Measurements from ENCODE around the gene LMAN2. TPM values are rescaled to one million over a fixed set of nuclear protein-coding genes. Genes with fewer than 3 reads are reported as not detected.

The LMAN2 gene
- total and polyA plus RNA-seq, 8 donors = 73.5 to 621 (median 117) TPM

DNA sequence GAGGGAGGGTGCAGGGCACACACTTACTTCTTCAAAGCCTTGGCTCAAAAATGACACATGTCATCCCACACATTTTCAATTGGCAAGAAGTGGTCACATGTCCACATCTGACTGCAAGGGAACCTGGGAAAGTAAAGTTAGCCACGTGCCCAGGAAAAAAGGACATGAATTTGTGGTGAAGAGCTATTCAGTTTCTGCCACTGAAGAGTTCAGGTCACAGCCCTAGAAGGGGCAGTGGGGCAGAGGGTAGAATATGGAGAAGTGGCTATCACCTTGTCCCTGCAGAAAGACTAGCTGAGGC is 4.3 kb upstream of the LMAN2 start:
- H3K27me3 ChIP-seq = no peaks in the 10 kb centered on the region
- 4 to 37% (median 30%) methylated on average over 1 of the region's 1 CpG for WGBS, 5 donors
- H3K27ac ChIP-seq = no peak overlapping the region
- TF ChIP-seq, protein P1, sequence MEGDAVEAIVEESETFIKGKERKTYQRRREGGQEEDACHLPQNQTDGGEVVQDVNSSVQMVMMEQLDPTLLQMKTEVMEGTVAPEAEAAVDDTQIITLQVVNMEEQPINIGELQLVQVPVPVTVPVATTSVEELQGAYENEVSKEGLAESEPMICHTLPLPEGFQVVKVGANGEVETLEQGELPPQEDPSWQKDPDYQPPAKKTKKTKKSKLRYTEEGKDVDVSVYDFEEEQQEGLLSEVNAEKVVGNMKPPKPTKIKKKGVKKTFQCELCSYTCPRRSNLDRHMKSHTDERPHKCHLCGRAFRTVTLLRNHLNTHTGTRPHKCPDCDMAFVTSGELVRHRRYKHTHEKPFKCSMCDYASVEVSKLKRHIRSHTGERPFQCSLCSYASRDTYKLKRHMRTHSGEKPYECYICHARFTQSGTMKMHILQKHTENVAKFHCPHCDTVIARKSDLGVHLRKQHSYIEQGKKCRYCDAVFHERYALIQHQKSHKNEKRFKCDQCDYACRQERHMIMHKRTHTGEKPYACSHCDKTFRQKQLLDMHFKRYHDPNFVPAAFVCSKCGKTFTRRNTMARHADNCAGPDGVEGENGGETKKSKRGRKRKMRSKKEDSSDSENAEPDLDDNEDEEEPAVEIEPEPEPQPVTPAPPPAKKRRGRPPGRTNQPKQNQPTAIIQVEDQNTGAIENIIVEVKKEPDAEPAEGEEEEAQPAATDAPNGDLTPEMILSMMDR (IDR thresholded peaks at IDR 0.05) = no peak
- TF ChIP-seq POLR2A (IDR thresholded peaks at IDR 0.05) (no peak), POLR2AphosphoS5 (IDR thresholded peaks at IDR 0.05) (no peak), EP300 (IDR thresholded peaks at IDR 0.05) (no peak)
- peaks cover 6 to 62% (median 34%) of the 10 kb centered on the region in 4 donors for H3K4me1 ChIP-seq
- H3K36me3 ChIP-seq = no peaks in the 10 kb centered on the region
- no peak overlapping the region for H3K4me3 ChIP-seq
- intact Hi-C loops (cut with DNase I; ENCODE audit: low total_unique reads) = no loop called here
- no peak for DNase-seq
- H3K9me3 ChIP-seq = no peaks in the 10 kb centered on the region

DNA sequence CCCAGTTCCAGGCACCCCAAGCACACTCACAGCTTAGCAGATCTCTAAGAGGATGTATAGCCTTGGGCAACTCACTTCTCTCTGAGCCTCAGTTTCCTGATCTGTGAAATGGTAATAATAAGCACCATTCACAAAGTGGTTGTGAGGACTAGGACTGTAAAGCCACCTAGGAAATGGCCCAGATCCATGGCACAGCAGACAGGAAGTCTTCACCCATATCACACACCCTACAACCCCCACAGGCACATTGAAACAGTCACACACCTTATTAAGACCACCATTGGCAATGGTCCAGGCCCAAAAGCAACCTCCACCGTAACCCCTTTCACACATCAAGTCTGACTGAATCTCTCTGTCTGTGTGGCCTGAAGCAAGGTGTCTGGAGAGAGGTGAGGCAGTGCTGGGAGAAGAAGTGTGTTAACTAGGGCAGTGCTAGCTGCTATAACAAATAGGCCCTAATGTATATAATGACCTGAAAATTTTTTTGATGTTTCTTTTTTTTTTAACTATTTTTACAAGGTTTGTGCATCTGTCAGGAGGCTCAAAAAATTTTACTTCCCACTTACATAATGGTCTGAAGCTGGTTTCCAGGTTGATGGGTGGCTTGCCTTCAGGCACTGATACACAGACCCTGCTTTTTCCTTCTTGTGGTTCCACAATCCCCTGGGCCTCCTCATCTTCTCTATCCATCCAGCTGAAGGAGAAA is 3.8 kb upstream of the LMAN2 start:
- no peak overlapping the region for H3K4me3 ChIP-seq
- H3K9me3 ChIP-seq = no peaks in the 10 kb centered on the region
- peaks cover 11 to 63% (median 39%) of the 10 kb centered on the region in 4 donors for H3K4me1 ChIP-seq
- intact Hi-C loops (cut with DNase I; ENCODE audit: low total_unique reads) = no loop called here
- H3K27me3 ChIP-seq = no peaks in the 10 kb centered on the region
- no peak for DNase-seq
- no peaks in the 10 kb centered on the region for H3K36me3 ChIP-seq
- TF ChIP-seq EP300 (IDR thresholded peaks at IDR 0.05) = no peak
- no peak for TF ChIP-seq POLR2A (IDR thresholded peaks at IDR 0.05)
- TF ChIP-seq POLR2AphosphoS5 (IDR thresholded peaks at IDR 0.05) = no peak
- TF ChIP-seq, protein P1 (IDR thresholded peaks at IDR 0.05) = no peak
- 70 to 92% (median 91%) methylated on average over 1 of the region's 1 CpG for WGBS, 5 donors
- H3K27ac ChIP-seq = no peak overlapping the region

DNA sequence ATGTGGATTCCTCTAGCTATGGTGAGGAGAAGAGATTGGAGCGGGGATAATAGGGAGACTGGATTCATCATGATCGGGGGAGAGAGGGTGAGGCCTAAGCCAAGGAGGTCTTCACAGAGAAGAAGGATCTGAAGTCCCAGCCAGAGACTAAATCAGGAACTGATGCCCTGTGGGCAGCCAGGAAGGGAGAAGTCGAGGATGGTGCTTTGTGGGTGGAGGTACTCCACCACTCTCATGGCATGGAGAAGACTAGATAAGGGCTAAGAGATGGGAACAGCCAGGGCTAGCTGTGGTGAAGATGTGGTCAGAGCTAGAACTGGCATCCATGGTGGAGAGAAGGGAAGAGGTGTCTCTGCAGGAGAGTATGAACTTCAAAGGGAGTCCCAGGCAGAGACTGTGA is 3.2 kb upstream of the LMAN2 start:
- no peaks in the 10 kb centered on the region for H3K9me3 ChIP-seq
- H3K36me3 ChIP-seq = peaks cover 0 to 5% (median 2%) of the 10 kb centered on the region in 4 donors
- H3K27me3 ChIP-seq = no peaks in the 10 kb centered on the region
- no peak for DNase-seq
- no peak overlapping the region for H3K27ac ChIP-seq
- H3K4me1 ChIP-seq = peaks cover 17 to 63% (median 43%) of the 10 kb centered on the region in 4 donors
- 76 to 82% (median 77%) methylated on average over 3 of the region's 3 CpGs for WGBS, 5 donors
- no peak overlapping the region for H3K4me3 ChIP-seq
- intact Hi-C loops (cut with DNase I; ENCODE audit: low total_unique reads) = no loop called here
- TF ChIP-seq POLR2AphosphoS5 (IDR thresholded peaks at IDR 0.05) (no peak), POLR2A (IDR thresholded peaks at IDR 0.05) (no peak), EP300 (IDR thresholded peaks at IDR 0.05) (no peak)
- TF ChIP-seq, protein P1 (IDR thresholded peaks at IDR 0.05) = no peak

DNA sequence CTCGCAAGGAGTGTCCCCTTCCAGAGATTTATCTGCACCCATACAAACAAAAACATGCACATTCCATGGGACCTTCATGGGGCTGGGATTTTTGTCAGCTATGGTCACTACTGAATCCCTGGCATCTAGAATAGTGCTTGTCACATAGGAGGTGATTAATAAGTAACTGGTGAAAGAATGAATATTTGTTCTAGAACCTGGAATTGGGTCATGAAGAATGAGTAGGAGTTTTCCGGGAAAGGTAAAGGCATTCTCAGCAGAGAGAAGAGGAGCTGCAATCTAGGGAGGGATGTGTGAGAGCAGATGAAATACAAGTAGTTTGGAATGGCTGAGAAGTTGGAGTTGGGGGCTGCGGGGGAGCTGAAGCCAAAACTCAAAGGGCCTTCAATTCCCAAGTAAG is 2.8 kb upstream of the LMAN2 start:
- H3K4me3 ChIP-seq = no peak overlapping the region
- H3K36me3 ChIP-seq = peaks cover 0 to 10% (median 5%) of the 10 kb centered on the region in 4 donors
- H3K9me3 ChIP-seq = no peaks in the 10 kb centered on the region
- no peak for DNase-seq
- H3K27ac ChIP-seq = no peak overlapping the region
- TF ChIP-seq POLR2A (IDR thresholded peaks at IDR 0.05) (no peak), EP300 (IDR thresholded peaks at IDR 0.05) (no peak), POLR2AphosphoS5 (IDR thresholded peaks at IDR 0.05) (no peak)
- TF ChIP-seq, protein P1 (IDR thresholded peaks at IDR 0.05) = no peak
- WGBS, 5 donors = 78 to 92% (median 81%) methylated on average over 3 of the region's 3 CpGs
- intact Hi-C loops (cut with DNase I; ENCODE audit: low total_unique reads) = no loop called here
- H3K27me3 ChIP-seq = no peaks in the 10 kb centered on the region
- peaks cover 22 to 63% (median 44%) of the 10 kb centered on the region in 4 donors for H3K4me1 ChIP-seq
